Measurements from ENCODE around the gene NUP98.

GRCh38 chr11:3810951-3811350 is 13.6 kb upstream of the NUP98 start:
- TF ChIP-seq EZH2 (IDR thresholded peaks at IDR 0.05) (no peak), FOXP2 (optimal IDR thresholded peaks at IDR 0.05; ENCODE audit: control extremely low read depth, extremely low read length, insufficient read depth) (no peak), POLR2AphosphoS5 (IDR thresholded peaks at IDR 0.05; ENCODE audit: borderline replicate concordance, low read depth, low read length) (no peak)

All from SK-N-MC (cell line).